Measurements from ENCODE around the gene ADPRM.

ADPRM gene

GRCh38 chr17:10651927-10652326, 45.5 kb upstream of the ADPRM start:
- POLR2A ChIA-PET, result no interaction called here
- TF ChIP-seq ZNF280D (tag by site-specific recombination; IDR thresholded peaks at IDR 0.05), result no peak
- no peak for TF ChIP-seq ZIC2 (tag by site-specific recombination; IDR thresholded peaks at IDR 0.05)
- TF ChIP-seq ZNF626 (tag by site-specific recombination; IDR thresholded peaks at IDR 0.05), result no peak
- no peak for TF ChIP-seq ZBTB17 (tag by site-specific recombination; IDR thresholded peaks at IDR 0.05)
- TF ChIP-seq PRDM2 (tag by site-specific recombination; IDR thresholded peaks at IDR 0.05; ENCODE audit: borderline replicate concordance), result no peak
- TF ChIP-seq ZXDB (tag by site-specific recombination; IDR thresholded peaks at IDR 0.05), result no peak
- no peak for TF ChIP-seq ZBTB8A (tag by site-specific recombination; IDR thresholded peaks at IDR 0.05)
- no peak for TF ChIP-seq KLF17 (tag by site-specific recombination; IDR thresholded peaks at IDR 0.05)
- no peak for TF ChIP-seq ZNF169 (tag by site-specific recombination; IDR thresholded peaks at IDR 0.05)
- no peak for TF ChIP-seq IKZF3 (tag by site-specific recombination; IDR thresholded peaks at IDR 0.05)
- TF ChIP-seq MEIS1 (CRISPR knock-in tag; IDR thresholded peaks at IDR 0.05; ENCODE audit: borderline replicate concordance), result no peak
- TF ChIP-seq, protein P1, sequence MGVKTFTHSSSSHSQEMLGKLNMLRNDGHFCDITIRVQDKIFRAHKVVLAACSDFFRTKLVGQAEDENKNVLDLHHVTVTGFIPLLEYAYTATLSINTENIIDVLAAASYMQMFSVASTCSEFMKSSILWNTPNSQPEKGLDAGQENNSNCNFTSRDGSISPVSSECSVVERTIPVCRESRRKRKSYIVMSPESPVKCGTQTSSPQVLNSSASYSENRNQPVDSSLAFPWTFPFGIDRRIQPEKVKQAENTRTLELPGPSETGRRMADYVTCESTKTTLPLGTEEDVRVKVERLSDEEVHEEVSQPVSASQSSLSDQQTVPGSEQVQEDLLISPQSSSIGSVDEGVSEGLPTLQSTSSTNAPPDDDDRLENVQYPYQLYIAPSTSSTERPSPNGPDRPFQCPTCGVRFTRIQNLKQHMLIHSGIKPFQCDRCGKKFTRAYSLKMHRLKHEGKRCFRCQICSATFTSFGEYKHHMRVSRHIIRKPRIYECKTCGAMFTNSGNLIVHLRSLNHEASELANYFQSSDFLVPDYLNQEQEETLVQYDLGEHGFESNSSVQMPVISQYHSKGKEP (tag by site-specific recombination; IDR thresholded peaks at IDR 0.05), result no peak
- no peak for TF ChIP-seq ZNF677 (tag by site-specific recombination; IDR thresholded peaks at IDR 0.05)
- TF ChIP-seq ZNF777 (tag by site-specific recombination; IDR thresholded peaks at IDR 0.05; ENCODE audit: borderline replicate concordance), result no peak
- no peak for TF ChIP-seq ZNF221 (tag by site-specific recombination; IDR thresholded peaks at IDR 0.05; ENCODE audit: borderline replicate concordance)
- Histone ChIP-seq H3K9me3 (ENCODE audit: control insufficient read depth, insufficient read depth, low read depth, low read length) (no peaks in the 10 kb centered on the region), H3K4me3 (ENCODE audit: low read depth, low read length) (no peak overlapping the region), H3K36me3 (ENCODE audit: control insufficient read depth in 2 of 2, insufficient read depth in 1 of 2, low read length in 2 of 2) (no peaks in the 10 kb centered on the region), H3K27ac (ENCODE audit: extremely low read depth, low read depth, low read length) (no peak overlapping the region), H3K4me1 (ENCODE audit: control insufficient read depth, insufficient read depth, low read length) (no peaks in the 10 kb centered on the region)
- CTCF ChIA-PET, result no interaction called here

All from HEK293 (cell line).